ENCODE results near the gene CELF5.

The CELF5 gene

DNA sequence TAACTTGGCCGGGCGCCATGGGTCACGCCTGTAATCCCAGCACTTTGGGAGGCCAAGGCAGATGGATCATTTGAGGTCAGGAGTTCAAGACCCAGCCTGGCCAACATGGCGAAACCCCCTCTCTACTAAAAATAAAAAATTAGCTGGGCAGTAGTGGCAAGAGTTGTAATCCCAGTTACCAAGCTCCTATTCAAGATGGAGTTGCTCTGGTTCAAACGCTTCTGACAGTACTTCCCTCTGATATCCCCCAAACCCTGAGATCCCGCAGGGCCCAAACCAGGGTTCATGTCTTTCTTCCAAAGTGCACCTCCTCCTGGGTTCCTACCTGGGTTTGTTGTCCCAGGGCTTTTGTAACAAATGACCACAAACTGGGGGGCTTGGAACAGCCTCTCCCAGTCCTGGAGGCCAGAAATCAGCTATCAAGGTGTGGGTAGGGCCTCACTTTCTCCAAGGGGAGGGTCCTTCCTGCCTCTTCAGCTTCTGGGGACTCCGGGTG lies 13.7 kb downstream of the CELF5 start:
- no peak for DNase-seq (ENCODE audit: low read depth in 2 of 2, low spot score in 1 of 2)

GRCh38 chr19:3239367-3239766 lies 14.9 kb downstream of the CELF5 start:
- DNase-seq (ENCODE audit: low read depth in 2 of 2, low spot score in 1 of 2), result no peak

GRCh38 chr19:3243819-3244700 lies 19.6 kb downstream of the CELF5 start:
- no peak for DNase-seq (ENCODE audit: low read depth in 2 of 2, low spot score in 1 of 2)

DNA sequence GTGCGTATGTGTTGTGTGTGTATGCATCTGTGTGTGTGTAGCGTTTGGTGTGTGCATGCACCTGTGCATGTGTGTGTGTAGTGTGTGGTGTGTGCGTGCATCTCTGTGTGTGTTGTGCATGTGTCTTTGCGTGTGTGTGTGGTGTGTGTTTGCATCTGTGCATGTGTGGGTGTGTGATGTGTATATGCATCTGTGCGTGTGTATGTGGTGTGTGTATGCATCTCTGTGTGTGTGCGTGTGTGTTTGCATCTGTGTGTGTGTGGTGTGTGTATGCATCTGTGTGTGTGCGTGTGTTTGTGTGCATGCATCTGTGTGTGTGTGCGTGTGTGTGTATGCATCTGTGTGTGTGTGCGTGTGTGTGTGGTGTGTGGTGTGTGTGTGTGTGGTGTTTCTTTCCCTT lies 20.6 kb downstream of the CELF5 start:
- no peak for DNase-seq (ENCODE audit: low read depth in 2 of 2, low spot score in 1 of 2)

- DNase-seq (ENCODE audit: low read depth in 2 of 2, low spot score in 1 of 2), result no peak
These were observed 24.4 kb downstream of the CELF5 start for GRCh38 chr19:3248728-3249326.

GRCh38 chr19:3249408-3249807 lies 24.9 kb downstream of the CELF5 start:
- no peak for DNase-seq (ENCODE audit: low read depth in 2 of 2, low spot score in 1 of 2)

GRCh38 chr19:3250675-3251074 lies 26.2 kb downstream of the CELF5 start:
- no peak for DNase-seq (ENCODE audit: low read depth in 2 of 2, low spot score in 1 of 2)

DNA sequence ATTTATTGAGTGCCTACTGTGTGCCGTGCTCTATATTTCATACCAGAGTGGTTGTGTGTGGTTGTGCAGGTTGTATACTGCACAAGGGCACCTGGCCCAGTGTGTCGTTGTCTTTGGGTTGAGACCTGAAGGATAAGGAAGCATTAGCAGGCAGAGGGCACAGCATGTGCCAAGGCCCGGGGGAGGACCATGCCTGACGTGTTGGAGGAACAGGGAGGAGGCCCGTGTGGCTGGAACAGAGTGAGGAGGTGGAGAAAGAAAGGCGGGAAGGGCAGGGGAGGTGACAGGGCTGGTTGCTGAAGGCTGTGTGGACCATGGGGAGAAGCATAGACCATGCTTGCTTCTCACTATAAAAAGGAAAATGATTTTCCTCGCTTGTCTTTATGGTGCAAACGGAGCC lies 26.8 kb downstream of the CELF5 start:
- DNase-seq (ENCODE audit: low read depth in 2 of 2, low spot score in 1 of 2), result no peak

DNA sequence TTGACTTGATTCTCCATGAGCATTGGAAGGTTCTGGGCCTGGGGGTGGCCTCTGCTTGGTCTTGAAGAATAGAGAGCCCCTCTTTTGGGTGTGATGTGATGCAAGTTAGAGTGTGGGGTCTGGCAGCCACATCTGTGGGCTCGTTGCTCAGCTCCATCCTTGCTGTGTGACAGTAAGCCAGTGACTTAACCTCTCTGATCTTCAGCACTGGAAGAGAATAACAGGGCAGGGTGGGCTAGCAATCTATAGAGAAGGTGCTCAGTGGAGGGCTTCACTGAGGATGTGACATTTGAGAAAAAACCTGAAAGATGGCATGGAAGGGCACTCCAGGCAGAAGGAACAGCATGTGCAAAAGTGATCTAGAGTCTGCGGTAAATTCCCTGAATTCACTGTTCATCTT lies 28.2 kb downstream of the CELF5 start:
- no peak for DNase-seq (ENCODE audit: low read depth in 2 of 2, low spot score in 1 of 2)

GRCh38 chr19:3253270-3253669 lies 28.8 kb downstream of the CELF5 start:
- DNase-seq (ENCODE audit: low read depth in 2 of 2, low spot score in 1 of 2), result no peak

GRCh38 chr19:3254520-3254919 lies 30.1 kb downstream of the CELF5 start:
- no peak for DNase-seq (ENCODE audit: low read depth in 2 of 2, low spot score in 1 of 2)

DNA sequence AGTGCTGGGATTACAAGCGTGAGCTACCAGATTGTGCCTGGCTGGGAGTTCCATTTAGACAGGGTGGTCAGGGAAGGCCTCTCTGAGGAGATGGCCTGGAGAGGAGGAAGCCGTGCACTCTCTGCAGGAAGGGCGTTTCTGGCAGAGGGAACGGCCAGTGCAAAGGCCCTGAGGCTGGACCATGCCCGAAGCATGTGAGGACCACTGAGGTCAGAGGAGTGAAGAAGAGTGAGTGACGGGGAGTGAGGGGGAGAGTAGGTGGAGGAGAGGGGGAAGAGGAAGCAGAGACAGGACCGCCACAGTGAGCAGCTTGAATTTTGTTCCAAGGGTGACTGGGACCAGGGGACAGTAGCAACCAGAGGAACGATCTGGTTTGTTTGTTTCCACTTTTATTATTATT lies 32.6 kb downstream of the CELF5 start:
- DNase-seq (ENCODE audit: low read depth in 2 of 2, low spot score in 1 of 2), result no peak

- no peak for DNase-seq (ENCODE audit: low read depth in 2 of 2, low spot score in 1 of 2)
These were observed 37.9 kb downstream of the CELF5 start for GRCh38 chr19:3262362-3262761.

DNA sequence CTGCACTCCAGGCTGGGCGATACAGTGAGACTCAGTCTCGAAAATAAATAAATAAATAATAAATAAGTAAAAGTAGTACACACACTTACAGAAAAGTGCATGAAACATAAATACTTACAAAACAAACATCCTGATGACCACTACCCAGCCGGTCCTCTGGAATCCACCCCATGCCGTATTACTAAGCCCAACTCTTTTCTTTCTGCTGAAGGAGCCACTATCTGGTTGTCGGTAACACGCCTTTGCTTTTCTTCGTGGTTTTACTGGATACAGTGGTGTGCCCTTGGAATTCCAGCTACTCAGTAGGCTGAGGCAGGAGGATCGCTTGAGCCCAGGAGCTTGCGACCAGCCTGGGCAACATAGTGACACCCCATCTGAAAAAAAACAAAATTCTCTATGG lies 39.4 kb downstream of the CELF5 start:
- no peak for DNase-seq (ENCODE audit: low read depth in 2 of 2, low spot score in 1 of 2)

DNA sequence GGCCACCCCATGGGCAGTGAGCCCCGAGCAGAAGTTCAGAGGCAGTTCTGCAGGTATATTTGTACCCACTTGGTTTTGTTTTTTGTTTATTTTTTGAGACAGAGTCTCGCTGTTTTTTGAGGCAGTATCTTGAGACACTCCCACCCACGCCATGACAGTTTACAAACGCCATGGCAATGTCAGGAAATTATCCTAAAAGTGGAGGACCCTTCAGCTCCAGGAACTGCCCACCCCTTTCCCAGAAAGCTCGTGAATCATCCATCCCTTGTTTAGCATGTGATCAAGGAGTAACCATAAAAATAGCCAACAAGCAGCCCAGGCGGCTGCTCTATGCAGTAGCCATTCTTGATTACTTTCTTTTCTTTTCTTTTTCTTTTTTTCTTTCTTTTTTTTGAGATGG lies 41.0 kb downstream of the CELF5 start:
- DNase-seq (ENCODE audit: low read depth in 2 of 2, low spot score in 1 of 2), result no peak

DNA sequence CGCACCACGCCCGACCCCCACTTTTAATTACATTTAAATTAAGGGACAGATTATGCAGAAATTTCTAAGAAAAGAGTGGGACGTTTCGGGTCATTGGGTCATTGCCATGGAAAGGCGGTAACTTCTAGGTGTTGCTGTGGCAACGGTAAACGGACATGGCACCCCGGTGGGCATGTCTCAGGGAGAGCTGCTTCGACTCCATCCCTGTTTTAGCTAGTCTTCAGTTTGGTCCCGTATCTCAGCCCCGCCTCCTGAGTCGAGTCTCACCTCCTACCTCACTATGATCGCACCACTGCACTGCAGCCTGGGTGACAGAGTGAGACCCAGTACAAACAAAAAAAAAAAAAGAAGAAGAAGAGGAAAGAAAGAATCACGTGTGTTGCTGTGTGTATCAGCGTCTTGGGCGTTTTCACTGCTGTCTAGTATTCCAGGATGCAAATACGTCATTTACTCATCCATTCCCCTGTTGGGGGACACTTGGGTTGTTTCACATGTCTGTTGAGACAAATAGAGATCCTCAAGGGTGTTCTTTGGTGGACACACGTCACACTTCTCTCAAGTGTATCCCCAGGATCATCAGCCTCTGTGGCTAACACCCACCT lies 41.7 kb downstream of the CELF5 start:
- DNase-seq (ENCODE audit: low read depth in 2 of 2, low spot score in 1 of 2), result no peak

GRCh38 chr19:3266792-3267514 lies 42.5 kb downstream of the CELF5 start:
- DNase-seq (ENCODE audit: low read depth in 2 of 2, low spot score in 1 of 2), result no peak

DNA sequence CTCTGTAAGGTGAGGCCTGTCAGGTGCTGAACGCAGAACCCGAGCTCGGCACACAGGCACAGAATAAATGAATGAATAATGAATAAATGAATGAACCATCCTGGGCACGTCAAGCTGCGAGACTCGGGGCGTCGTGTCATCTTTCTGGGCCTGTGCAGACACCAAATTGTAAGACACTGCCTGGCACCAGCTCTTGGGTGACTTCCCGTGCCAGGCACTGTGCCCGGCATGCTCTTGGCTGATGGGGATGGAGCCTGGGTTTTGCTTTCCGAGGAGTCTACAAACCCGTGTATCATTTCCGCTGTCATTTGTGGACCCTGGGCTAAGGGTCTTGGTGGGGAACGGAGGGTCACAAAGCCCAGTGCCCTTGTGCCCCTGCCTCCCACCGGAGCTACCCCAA lies 43.9 kb downstream of the CELF5 start:
- DNase-seq (ENCODE audit: low read depth in 2 of 2, low spot score in 1 of 2), result no peak

- no peak for DNase-seq (ENCODE audit: low read depth in 2 of 2, low spot score in 1 of 2)
These were observed 44.3 kb downstream of the CELF5 start for GRCh38 chr19:3268763-3269162.

GRCh38 chr19:3269916-3270671 lies 45.6 kb downstream of the CELF5 start:
- DNase-seq (ENCODE audit: low read depth in 2 of 2, low spot score in 1 of 2), result no peak

DNA sequence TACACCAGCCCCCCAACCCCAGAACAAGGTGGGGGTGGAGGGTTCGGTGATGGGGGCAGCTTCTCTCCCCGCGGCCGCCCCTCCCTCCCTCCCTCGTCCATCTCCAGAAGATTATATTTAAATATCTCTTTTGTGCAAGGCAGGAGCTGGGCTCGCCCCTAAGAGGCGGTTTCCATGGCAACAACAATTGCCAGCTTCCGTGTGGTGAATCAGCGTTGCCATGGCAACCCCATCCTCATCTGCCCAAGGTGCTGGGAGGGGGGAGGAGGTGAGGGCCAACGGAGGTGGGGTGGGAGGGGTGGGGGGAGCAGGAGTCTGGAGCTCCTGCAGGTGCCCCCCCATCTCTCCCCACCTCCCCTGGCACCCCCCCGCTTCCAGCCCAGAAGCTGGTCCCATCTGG lies 46.4 kb downstream of the CELF5 start:
- no peak for DNase-seq (ENCODE audit: low read depth in 2 of 2, low spot score in 1 of 2)
